Breast epithelium (tissue), 4 donors: ENCODE measurements around the gene ARID4B. TPM values are rescaled to one million over a fixed set of nuclear protein-coding genes. Genes with fewer than 3 reads are reported as not detected.
"Not testable (repeated sequence)": the region's sequence is repeated elsewhere in the genome, so short reads cannot be mapped to it uniquely, and the experiment has no call there.

Experiments used
- DNase-seq, 2 donors: peaks; one replicate each; pipeline ENCODE4 v3.0.0-alpha.2; 2019; ENCODE audit warnings: low spot score in 2 of 2
- H3K27ac ChIP-seq, 2 donors: fragments of 200-600 bp; sonication (generic) in 1 of 2; one replicate each; pipeline ENCODE4 v1.5.1; 2016 to 2019; ENCODE audit warnings: mild to moderate bottlenecking in 1 of 2
- H3K27me3 ChIP-seq, 2 donors: fragments of 200-600 bp; sonication (generic) in 1 of 2; one replicate each; pipeline versions ENCODE4 v1.5.1 to v1.6.0; 2017 to 2019; ENCODE audit warnings: control low read depth in 1 of 2, mild to moderate bottlenecking in 1 of 2
- H3K36me3 ChIP-seq: fragments of 200-600 bp; one replicate; pipeline ENCODE4 v1.5.1; 2019
- H3K4me1 ChIP-seq, 2 donors: fragments of 200-600 bp; sonication (generic); one replicate each; pipeline ENCODE4 v1.5.1; 2016 to 2019; ENCODE audit warnings: control low read depth in 1 of 2
- H3K4me3 ChIP-seq, 3 donors: fragments of 200-600 bp; sonication (generic); 1 replicate in 2 of 3; 2 replicates in 1 of 3; pipeline ENCODE4 v1.5.1; 2016 to 2019; ENCODE audit warnings: mild to moderate bottlenecking in 3 of 3, moderate library complexity in 2 of 3
- H3K9me3 ChIP-seq, 2 donors: fragments of 200-600 bp; sonication (generic) in 1 of 2; one replicate each; pipeline ENCODE4 v1.5.1; 2016 to 2019; ENCODE audit warnings: control low read depth in 1 of 2
- CTCF ChIP-seq, 3 donors: fragments of 450-650 bp; IDR thresholded peaks; one replicate each; pipeline ENCODE4 v1.5.1; 2016 to 2017; ENCODE audit warnings: antibody characterized with exemption in 3 of 3, mild to moderate bottlenecking in 3 of 3, moderate library complexity in 3 of 3
- POLR2A ChIP-seq: fragments of 450-650 bp; IDR thresholded peaks from one replicate; pipeline ENCODE4 v1.6.1; 2016; ENCODE audit warnings: antibody characterized with exemption, mild to moderate bottlenecking, moderate library complexity
- POLR2AphosphoS5 ChIP-seq, 3 donors: sonication (generic); formaldehyde crosslinking; IDR thresholded peaks; one replicate each; pipeline ENCODE4 v1.6.1; 2017; ENCODE audit warnings: antibody characterized with exemption in 3 of 3
- intact Hi-C: fragments of 100-400 bp; cut with DNase I; formaldehyde crosslinking; loops from one replicate; pipeline ENCODE4 v1.15.1; 2023; ENCODE audit warnings: low total_unique reads
- total RNA-seq, 3 donors: library from RNA; depleted of rRNA; stranded (reverse); fragments of >200 nt; gene quantifications; one replicate each; pipeline ENCODE4 v1.1.0, GENCODE V29; 2016

The ARID4B gene
- total RNA-seq, 3 donors from 2014 or later: 34.4 to 91.6 (median 76.7) TPM

- no peak for DNase-seq
These were observed 43.7 kb downstream of the ARID4B start for GRCh38 chr1:235284231-235284769.

GRCh38 chr1:235283636-235284035 lies 44.3 kb downstream of the ARID4B start:
- H3K4me3 ChIP-seq, H3K9me3 ChIP-seq, H3K36me3 ChIP-seq, H3K4me1 ChIP-seq, DNase-seq, H3K27ac ChIP-seq, H3K27me3 ChIP-seq, intact Hi-C loops: not testable (repeated sequence)

More at GRCh38 chr1:235284231-235284769, 43.7 kb downstream of the ARID4B start:
- H3K36me3 ChIP-seq: no peaks in the 10 kb centered on the region
- no peak overlapping the region for H3K27ac ChIP-seq
- peaks cover 0 to 4% of the 10 kb centered on the region in 2 donors for H3K4me1 ChIP-seq
- H3K27me3 ChIP-seq: no peaks in the 10 kb centered on the region
- H3K4me3 ChIP-seq: no peak overlapping the region
- TF ChIP-seq POLR2AphosphoS5 (IDR thresholded peaks at IDR 0.05): no peak
- H3K9me3 ChIP-seq: no peaks in the 10 kb centered on the region
- intact Hi-C loops: no loop called here

GRCh38 chr1:235280467-235280866 lies 47.5 kb downstream of the ARID4B start:
- intact Hi-C loops: no loop called here
- TF ChIP-seq POLR2AphosphoS5 (IDR thresholded peaks at IDR 0.05) (no peak), POLR2A (no peak), CTCF (IDR thresholded peaks at IDR 0.05) (no peak)
- Histone ChIP-seq H3K4me1 (no peaks in the 10 kb centered on the region), H3K9me3 (no peaks in the 10 kb centered on the region), H3K4me3 (no peak overlapping the region), H3K27me3 (no peaks in the 10 kb centered on the region), H3K27ac (no peak overlapping the region), H3K36me3 (no peaks in the 10 kb centered on the region)
- DNase-seq: no peak

GRCh38 chr1:235279694-235280093 lies 48.3 kb downstream of the ARID4B start:
- H3K4me1 ChIP-seq: no peaks in the 10 kb centered on the region
- H3K27me3 ChIP-seq: no peaks in the 10 kb centered on the region
- intact Hi-C loops: no loop called here
- H3K27ac ChIP-seq: no peak overlapping the region
- no peak for TF ChIP-seq CTCF (IDR thresholded peaks at IDR 0.05)
- TF ChIP-seq POLR2AphosphoS5 (IDR thresholded peaks at IDR 0.05): no peak
- no peak for TF ChIP-seq POLR2A
- DNase-seq: no peak
- H3K4me3 ChIP-seq: no peak overlapping the region
- no peaks in the 10 kb centered on the region for H3K36me3 ChIP-seq
- no peaks in the 10 kb centered on the region for H3K9me3 ChIP-seq

- Histone ChIP-seq H3K4me3 (no peak overlapping the region), H3K9me3 (no peaks in the 10 kb centered on the region), H3K27ac (no peak overlapping the region), H3K4me1 (no peaks in the 10 kb centered on the region), H3K27me3 (no peaks in the 10 kb centered on the region), H3K36me3 (no peaks in the 10 kb centered on the region)
- TF ChIP-seq CTCF (IDR thresholded peaks at IDR 0.05) (no peak), POLR2A (no peak), POLR2AphosphoS5 (IDR thresholded peaks at IDR 0.05) (no peak)
- no peak for DNase-seq
- intact Hi-C loops: no loop called here
These were observed 49.1 kb downstream of the ARID4B start for GRCh38 chr1:235278915-235279292.

GRCh38 chr1:235278233-235278914 lies 49.6 kb downstream of the ARID4B start:
- intact Hi-C loops: no loop called here
- no peak for DNase-seq
- no peaks in the 10 kb centered on the region for H3K4me1 ChIP-seq
- H3K4me3 ChIP-seq: no peak overlapping the region
- TF ChIP-seq POLR2A (no peak), POLR2AphosphoS5 (IDR thresholded peaks at IDR 0.05) (no peak), CTCF (IDR thresholded peaks at IDR 0.05) (no peak)
- no peaks in the 10 kb centered on the region for H3K9me3 ChIP-seq
- H3K27ac ChIP-seq: no peak overlapping the region
- H3K36me3 ChIP-seq: no peaks in the 10 kb centered on the region
- H3K27me3 ChIP-seq: no peaks in the 10 kb centered on the region
